SK-N-DZ (cell line): ENCODE results near the gene SVEP1.

ENCODE experiments used
- DNase-seq: peaks from one replicate; pipeline ENCODE4 v3.0.0-alpha.2; 2015; ENCODE audit warnings: low spot score

The SVEP1 gene

GRCh38 chr9:110528645-110529044 is 50.9 kb downstream of the SVEP1 start:
- no peak for DNase-seq

DNA sequence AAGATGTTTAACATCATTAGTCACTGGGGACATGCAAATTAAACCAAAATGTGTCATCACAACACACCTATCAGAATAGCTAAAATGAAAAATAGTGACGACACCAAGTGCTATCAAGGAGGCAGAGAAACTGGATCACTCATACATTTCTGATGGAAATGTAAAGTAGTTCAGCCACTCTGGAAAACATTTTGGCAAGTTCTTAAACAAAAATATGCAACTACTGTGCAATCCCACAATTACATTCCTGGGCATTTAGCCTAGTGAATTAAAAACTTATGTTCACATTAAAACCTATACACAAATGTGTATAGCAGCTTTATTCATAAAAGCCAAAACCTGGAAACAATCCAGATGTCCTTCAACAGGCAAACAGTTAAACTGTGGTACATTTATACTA is 53.1 kb downstream of the SVEP1 start:
- DNase-seq, result no peak

GRCh38 chr9:110521206-110521605 is 58.3 kb downstream of the SVEP1 start:
- DNase-seq, result no peak

DNA sequence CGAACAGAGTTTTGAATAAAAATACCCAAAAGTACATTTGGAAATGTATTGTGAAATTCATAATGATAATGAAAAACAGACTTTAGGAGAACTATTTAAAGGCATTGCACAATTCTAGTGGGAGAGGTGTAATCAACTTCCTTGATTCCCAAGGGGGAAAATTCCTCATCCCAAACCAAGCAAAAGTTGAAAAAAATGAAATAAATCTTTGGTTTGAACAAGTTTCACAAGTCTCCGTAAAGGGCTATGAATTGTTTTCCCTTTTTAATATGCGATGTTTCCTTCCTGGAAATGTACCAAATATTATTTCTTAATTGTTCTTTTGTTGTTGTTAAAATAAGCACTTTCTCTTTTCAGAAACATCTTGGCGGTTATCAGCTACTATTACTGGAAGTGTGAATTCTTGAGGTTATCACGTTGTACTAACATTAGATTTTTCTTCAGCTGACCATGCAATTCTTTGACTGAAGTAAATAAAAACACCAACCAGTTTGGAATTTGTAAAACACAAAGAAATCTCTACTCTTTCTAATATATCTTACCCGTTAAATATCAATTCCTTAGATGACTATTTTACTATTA is 59.3 kb downstream of the SVEP1 start:
- DNase-seq, result no peak

DNA sequence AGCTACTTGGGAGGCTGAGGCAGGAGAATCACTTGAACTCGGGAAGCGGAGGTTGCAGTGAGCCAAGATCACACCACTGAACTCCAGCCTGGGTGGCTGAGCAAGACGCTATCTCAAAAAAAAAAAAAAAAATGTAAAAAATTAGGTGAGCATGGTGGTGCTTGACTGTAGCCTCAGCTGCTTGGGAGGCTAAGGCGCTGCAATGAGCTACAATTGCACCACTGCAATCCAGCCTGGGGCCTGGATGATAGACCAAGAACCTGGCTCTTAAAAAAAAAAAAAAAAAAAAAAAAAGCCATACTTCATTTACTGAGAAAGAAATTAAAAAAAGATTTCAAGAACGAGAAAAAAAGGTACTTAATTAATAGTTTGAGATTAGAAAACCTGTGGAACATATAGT is 62.1 kb downstream of the SVEP1 start:
- DNase-seq, result no peak

- peak; percentile 53 for DNase-seq
Observed at GRCh38 chr9:110514897-110515296, 64.6 kb downstream of the SVEP1 start.

GRCh38 chr9:110512817-110513216 is 66.7 kb downstream of the SVEP1 start:
- DNase-seq, result no peak

DNA sequence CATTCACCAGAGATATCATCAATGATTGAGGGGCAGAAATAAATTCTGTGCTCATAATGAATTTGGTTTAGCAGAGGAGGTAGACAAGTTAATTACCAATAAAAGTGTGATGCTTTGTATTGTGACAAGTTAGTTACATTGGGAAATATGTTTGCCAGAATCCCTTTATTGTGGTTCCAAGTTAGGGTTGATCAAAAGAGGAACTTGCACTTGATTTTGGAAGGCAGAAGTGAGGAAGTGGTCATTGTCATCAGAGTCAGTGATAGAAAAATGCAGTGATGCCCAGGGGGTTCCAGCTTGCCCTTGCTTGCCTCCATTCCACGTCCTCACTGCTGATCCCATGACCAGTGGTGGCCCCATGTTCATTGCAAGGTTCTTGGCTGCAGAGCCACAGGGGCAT is 69.7 kb downstream of the SVEP1 start:
- no peak for DNase-seq

DNA sequence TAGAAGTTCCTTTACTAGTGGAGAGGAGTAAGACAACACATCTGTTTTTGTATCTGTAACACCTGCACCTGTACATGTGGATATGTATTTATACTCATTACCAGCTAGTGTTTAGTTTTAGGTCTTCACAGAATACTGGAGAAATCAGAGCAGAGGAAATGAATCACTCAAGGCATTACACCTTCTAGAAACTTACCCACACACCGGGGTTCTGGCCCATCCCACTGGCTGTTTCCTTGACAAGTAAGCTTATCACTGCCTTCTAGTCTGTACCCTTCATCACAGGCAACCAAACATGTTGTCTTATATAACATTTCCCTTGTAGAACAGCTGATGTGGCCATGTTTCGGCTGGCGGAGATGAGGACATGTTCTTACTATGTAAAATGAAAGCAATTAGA is 76.7 kb downstream of the SVEP1 start:
- no peak for DNase-seq

GRCh38 chr9:110499608-110500007 is 79.9 kb downstream of the SVEP1 start:
- DNase-seq, result no peak

- no peak for DNase-seq
Observed at GRCh38 chr9:110487196-110487595, 92.3 kb downstream of the SVEP1 start.

DNA sequence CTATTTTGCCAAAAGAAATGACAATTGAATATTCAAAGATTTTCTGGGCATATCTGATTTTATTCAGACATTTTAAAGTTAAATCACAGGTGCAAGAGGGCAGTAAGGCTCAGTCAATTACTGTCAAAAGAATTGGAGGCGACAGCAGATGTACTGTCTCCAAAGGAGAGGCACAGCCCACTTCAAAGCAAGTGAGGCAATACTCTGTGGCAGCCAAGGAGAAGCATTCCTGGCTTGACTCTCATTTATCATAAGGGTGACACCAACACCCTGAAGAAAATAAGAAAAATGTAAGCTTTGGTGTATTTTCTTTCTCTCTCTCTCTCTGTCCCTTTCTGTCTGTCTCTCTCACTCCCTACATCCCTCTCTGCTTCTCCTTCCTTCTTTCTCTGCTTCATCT is 93.3 kb downstream of the SVEP1 start:
- DNase-seq, result no peak

DNA sequence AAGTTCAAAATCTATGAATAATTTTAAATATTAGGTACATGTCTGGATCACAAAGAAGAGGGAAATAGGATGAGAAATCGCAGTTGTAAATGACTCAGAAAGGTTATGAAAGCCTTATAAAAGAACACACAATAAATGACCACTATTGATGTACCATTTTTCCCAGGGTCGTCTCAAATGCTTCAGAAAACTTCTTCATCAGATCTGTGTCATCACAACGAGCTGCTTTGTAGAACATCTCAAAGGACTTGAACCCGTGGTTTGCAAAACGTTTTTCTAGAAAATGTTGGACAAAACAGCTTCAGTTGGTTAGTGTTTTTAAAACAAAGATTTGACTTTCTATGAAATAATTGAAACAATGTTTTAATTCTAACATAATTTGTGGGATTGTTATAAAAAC is 100.1 kb downstream of the SVEP1 start:
- no peak for DNase-seq

GRCh38 chr9:110476251-110476650 is 103.3 kb downstream of the SVEP1 start:
- DNase-seq, result no peak

GRCh38 chr9:110472111-110472510 is 107.4 kb downstream of the SVEP1 start:
- DNase-seq, result no peak

GRCh38 chr9:110468950-110469349 is 110.6 kb downstream of the SVEP1 start:
- no peak for DNase-seq

DNA sequence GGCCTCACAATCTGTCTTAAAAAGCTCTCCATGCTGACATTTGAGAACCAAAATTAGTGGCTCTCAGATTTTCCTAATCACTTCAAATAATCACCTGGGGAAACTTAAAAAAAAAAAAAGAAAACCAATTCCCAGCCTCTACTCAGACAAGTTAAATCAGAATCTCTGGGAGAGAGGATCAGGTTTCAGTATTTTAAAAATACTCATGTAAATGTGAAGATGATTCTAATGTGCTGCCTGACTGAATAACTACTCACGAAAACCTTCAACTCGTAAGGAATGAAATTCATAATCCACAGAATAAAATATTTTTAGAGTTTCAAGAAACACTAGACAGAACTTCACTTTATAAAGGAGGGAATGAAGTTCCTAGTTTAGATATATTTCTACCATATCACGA is 114.4 kb downstream of the SVEP1 start:
- DNase-seq, result no peak

GRCh38 chr9:110464321-110464720 is 115.2 kb downstream of the SVEP1 start:
- no peak for DNase-seq

DNA sequence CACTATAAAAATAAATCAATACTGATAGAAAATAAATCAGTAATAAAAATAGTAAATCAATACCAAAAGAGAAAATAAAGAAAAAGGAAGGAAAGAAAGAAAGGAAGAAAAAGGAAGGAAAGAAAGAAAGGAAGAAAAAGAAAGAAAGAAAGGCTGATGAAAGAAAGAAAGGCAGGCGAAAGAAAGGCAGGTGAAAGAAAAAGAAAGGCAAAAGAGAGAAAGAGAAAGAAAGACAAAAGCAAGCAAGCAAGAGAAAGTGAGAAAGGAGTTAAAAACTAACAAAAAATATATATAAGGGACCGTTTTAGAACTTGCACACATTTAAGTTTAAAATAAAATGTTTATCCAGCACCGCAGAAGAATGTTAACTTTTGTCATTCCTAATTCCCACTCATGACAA is 116.0 kb downstream of the SVEP1 start:
- DNase-seq, result no peak

- no peak for DNase-seq
Observed at GRCh38 chr9:110457245-110457644, 122.3 kb downstream of the SVEP1 start.

GRCh38 chr9:110456681-110457080 is 122.9 kb downstream of the SVEP1 start:
- DNase-seq, result no peak

- DNase-seq, result no peak
Observed at GRCh38 chr9:110455860-110456259, 123.7 kb downstream of the SVEP1 start.

DNA sequence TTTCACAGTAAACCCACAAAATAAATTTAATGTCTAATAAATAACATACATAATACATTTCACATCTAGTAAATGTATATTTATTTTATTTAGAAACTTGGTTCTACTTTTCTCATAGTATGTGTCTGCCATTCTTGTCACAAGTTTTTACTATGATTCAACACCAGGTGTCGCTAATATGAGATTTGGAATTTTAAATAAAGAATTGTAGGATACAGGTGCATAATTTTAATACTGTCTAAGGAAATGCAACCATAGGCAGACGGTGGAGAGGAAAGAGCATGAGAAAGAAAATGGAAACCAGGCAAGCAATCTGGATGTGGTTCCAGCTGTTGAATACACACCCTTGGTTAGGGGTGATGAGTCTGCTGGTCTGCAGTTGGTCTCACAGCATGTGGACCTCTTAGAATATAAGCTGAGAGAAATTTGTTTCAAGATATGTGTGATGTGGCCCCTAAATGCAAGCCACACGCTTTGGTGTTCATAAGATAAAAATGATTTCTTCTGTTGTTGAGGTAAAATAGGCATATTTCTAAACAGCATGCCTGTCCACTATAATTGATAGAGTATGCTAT is 127.2 kb downstream of the SVEP1 start:
- no peak for DNase-seq

- no peak for DNase-seq
Observed at GRCh38 chr9:110451726-110452125, 127.8 kb downstream of the SVEP1 start.
